Breast epithelium (tissue), 4 donors: ENCODE measurements around the gene SERTAD4. TPM values are rescaled to one million over a fixed set of nuclear protein-coding genes. Genes with fewer than 3 reads are reported as not detected.

Source experiments
- DNase-seq, 2 donors: peaks; one replicate each; pipeline ENCODE4 v3.0.0-alpha.2; 2019; ENCODE audit warnings: low spot score in 2 of 2
- H3K27ac ChIP-seq, 2 donors: fragments of 200-600 bp; sonication (generic) in 1 of 2; one replicate each; pipeline ENCODE4 v1.5.1; 2016 to 2019; ENCODE audit warnings: mild to moderate bottlenecking in 1 of 2
- H3K27me3 ChIP-seq, 2 donors: fragments of 200-600 bp; sonication (generic) in 1 of 2; one replicate each; pipeline versions ENCODE4 v1.5.1 to v1.6.0; 2017 to 2019; ENCODE audit warnings: control low read depth in 1 of 2, mild to moderate bottlenecking in 1 of 2
- H3K36me3 ChIP-seq: fragments of 200-600 bp; one replicate; pipeline ENCODE4 v1.5.1; 2019
- H3K4me1 ChIP-seq, 2 donors: fragments of 200-600 bp; sonication (generic); one replicate each; pipeline ENCODE4 v1.5.1; 2016 to 2019; ENCODE audit warnings: control low read depth in 1 of 2
- H3K4me3 ChIP-seq, 3 donors: fragments of 200-600 bp; sonication (generic); 1 replicate in 2 of 3; 2 replicates in 1 of 3; pipeline ENCODE4 v1.5.1; 2016 to 2019; ENCODE audit warnings: mild to moderate bottlenecking in 3 of 3, moderate library complexity in 2 of 3
- H3K9me3 ChIP-seq, 2 donors: fragments of 200-600 bp; sonication (generic) in 1 of 2; one replicate each; pipeline ENCODE4 v1.5.1; 2016 to 2019; ENCODE audit warnings: control low read depth in 1 of 2
- POLR2A ChIP-seq: fragments of 450-650 bp; IDR thresholded peaks from one replicate; pipeline ENCODE4 v1.6.1; 2016; ENCODE audit warnings: antibody characterized with exemption, mild to moderate bottlenecking, moderate library complexity
- POLR2AphosphoS5 ChIP-seq, 3 donors: sonication (generic); formaldehyde crosslinking; IDR thresholded peaks; one replicate each; pipeline ENCODE4 v1.6.1; 2017; ENCODE audit warnings: antibody characterized with exemption in 3 of 3
- intact Hi-C: fragments of 100-400 bp; cut with DNase I; formaldehyde crosslinking; loops from one replicate; pipeline ENCODE4 v1.15.1; 2023; ENCODE audit warnings: low total_unique reads
- total RNA-seq, 3 donors: library from RNA; depleted of rRNA; stranded (reverse); fragments of >200 nt; gene quantifications; one replicate each; pipeline ENCODE4 v1.1.0, GENCODE V29; 2016
- TF ChIP-seq, protein P1 (sequence below), 3 donors: fragments of 450-650 bp; IDR thresholded peaks; one replicate each; pipeline ENCODE4 v1.5.1; 2016 to 2017; ENCODE audit warnings: antibody characterized with exemption in 3 of 3, mild to moderate bottlenecking in 3 of 3, moderate library complexity in 3 of 3

Gene SERTAD4
- total RNA-seq, 3 donors from 2014 or later = 0.80 to 47.9 (median 7.9) TPM

DNA sequence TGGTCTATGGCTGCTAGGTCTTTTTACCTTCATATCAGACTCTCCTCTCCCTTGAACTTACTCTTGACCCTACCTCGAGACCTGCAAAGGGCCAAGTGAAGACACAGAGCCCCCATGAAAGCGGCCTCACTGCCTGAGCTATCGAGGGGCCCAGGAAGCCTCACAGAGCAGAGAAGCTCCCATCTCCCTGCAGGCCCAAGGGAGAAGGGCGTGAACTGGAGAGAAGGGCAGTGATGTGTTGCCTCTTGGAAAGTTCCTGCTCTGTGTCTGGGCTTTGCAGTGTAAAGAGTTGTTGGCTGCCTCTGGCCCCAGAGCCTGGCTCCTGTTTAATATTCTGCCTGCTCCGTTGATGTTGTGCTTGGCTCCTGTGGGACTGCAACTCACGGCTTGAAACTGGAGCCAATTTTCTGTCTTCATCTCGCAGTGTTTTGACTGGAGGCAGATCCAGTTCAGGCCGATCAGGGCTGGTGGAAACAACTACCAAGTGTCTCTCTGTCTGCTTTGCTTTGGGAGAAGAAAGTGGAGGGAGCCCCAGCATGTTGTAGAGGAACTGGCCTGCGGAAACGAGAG lies 4.3 kb downstream of the SERTAD4 start:
- Histone ChIP-seq H3K4me3 (peak overlapping the region in 1 of 3 donors; percentile 3), H3K27ac (peak overlapping the region; percentile 68 to 69), H3K9me3 (no peaks in the 10 kb centered on the region), H3K4me1 (peaks cover 2 to 8% of the 10 kb centered on the region in 2 donors), H3K27me3 (no peaks in the 10 kb centered on the region), H3K36me3 (no peaks in the 10 kb centered on the region)
- intact Hi-C loops = no loop called here
- TF ChIP-seq POLR2AphosphoS5 (IDR thresholded peaks at IDR 0.05) (peak in 1 of 3 donors; percentile 61), POLR2A (no peak)
- DNase-seq = peak in 1 of 2 donors; percentile 56

DNA sequence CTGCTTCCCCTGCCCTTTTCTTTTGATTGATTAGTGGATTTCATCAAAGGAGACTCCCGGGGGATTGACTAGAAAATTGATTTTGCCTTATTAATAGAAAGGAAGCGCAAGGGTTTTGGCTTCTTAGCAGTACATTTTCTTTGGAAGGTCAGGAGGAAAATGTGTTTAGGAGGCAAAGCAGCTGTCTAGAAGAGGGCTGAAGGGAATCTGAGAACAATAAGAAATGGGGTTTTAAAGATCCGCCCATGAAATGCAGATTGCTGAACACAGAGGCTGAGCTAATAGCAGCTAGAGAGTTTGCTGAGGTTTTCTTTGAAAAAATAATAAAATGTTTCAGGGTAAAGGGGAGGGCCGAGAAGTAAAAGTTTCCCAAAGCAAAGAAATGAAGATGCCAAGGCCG lies 4.9 kb downstream of the SERTAD4 start:
- H3K4me3 ChIP-seq = peak overlapping the region in 1 of 3 donors; percentile 3
- H3K9me3 ChIP-seq = no peaks in the 10 kb centered on the region
- intact Hi-C loops = no loop called here
- no peak for TF ChIP-seq POLR2AphosphoS5 (IDR thresholded peaks at IDR 0.05)
- TF ChIP-seq POLR2A = no peak
- TF ChIP-seq, protein P1, sequence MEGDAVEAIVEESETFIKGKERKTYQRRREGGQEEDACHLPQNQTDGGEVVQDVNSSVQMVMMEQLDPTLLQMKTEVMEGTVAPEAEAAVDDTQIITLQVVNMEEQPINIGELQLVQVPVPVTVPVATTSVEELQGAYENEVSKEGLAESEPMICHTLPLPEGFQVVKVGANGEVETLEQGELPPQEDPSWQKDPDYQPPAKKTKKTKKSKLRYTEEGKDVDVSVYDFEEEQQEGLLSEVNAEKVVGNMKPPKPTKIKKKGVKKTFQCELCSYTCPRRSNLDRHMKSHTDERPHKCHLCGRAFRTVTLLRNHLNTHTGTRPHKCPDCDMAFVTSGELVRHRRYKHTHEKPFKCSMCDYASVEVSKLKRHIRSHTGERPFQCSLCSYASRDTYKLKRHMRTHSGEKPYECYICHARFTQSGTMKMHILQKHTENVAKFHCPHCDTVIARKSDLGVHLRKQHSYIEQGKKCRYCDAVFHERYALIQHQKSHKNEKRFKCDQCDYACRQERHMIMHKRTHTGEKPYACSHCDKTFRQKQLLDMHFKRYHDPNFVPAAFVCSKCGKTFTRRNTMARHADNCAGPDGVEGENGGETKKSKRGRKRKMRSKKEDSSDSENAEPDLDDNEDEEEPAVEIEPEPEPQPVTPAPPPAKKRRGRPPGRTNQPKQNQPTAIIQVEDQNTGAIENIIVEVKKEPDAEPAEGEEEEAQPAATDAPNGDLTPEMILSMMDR (IDR thresholded peaks at IDR 0.05) = no peak
- peak overlapping the region; percentile 68 to 69 for H3K27ac ChIP-seq
- no peak for DNase-seq
- peaks cover 2 to 8% of the 10 kb centered on the region in 2 donors for H3K4me1 ChIP-seq
- no peaks in the 10 kb centered on the region for H3K27me3 ChIP-seq
- no peaks in the 10 kb centered on the region for H3K36me3 ChIP-seq

GRCh38 chr1:210237981-210238380 lies 5.4 kb downstream of the SERTAD4 start:
- Histone ChIP-seq H3K36me3 (no peaks in the 10 kb centered on the region), H3K9me3 (no peaks in the 10 kb centered on the region), H3K27ac (peak overlapping the region; percentile 50 to 69), H3K4me1 (peaks cover 2 to 8% of the 10 kb centered on the region in 2 donors), H3K27me3 (no peaks in the 10 kb centered on the region), H3K4me3 (no peak overlapping the region)
- intact Hi-C loops = no loop called here
- no peak for DNase-seq
- TF ChIP-seq POLR2A = no peak
- no peak for TF ChIP-seq POLR2AphosphoS5 (IDR thresholded peaks at IDR 0.05)
- TF ChIP-seq, protein P1 (IDR thresholded peaks at IDR 0.05) = no peak

GRCh38 chr1:210239349-210240111 lies 6.9 kb downstream of the SERTAD4 start:
- DNase-seq = no peak
- Histone ChIP-seq H3K36me3 (no peaks in the 10 kb centered on the region), H3K27ac (peak overlapping the region in 1 of 2 donors; percentile 2), H3K9me3 (no peaks in the 10 kb centered on the region), H3K4me3 (no peak overlapping the region), H3K27me3 (no peaks in the 10 kb centered on the region), H3K4me1 (peaks cover 0 to 12% of the 10 kb centered on the region in 2 donors)
- TF ChIP-seq, protein P1 (IDR thresholded peaks at IDR 0.05) = peak in 2 of 3 donors; percentile 17 to 24
- no peak for TF ChIP-seq POLR2AphosphoS5 (IDR thresholded peaks at IDR 0.05)
- intact Hi-C loops = no loop called here

DNA sequence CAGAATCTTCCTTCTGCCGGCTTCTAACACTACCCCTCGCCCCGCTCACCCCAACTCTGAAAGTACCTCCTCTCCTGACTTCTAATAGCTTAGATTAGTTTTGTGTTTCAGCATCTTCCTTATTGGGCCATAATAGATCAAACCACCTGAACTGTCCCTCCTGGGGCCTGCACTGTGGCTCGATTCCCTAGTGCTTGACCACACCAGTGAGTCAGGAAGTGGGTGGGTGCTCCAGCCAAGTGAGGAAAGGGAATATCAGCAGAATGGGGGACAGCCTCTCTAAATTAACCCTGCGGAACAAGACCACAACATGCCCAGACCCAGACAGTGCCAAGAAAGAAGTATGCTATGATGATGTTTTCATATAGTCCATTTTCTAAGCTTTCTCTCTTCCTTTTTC lies 8.5 kb downstream of the SERTAD4 start:
- Histone ChIP-seq H3K27ac (no peak overlapping the region), H3K9me3 (no peaks in the 10 kb centered on the region), H3K4me1 (peaks cover 0 to 16% of the 10 kb centered on the region in 2 donors), H3K27me3 (no peaks in the 10 kb centered on the region), H3K36me3 (no peaks in the 10 kb centered on the region), H3K4me3 (no peak overlapping the region)
- intact Hi-C loops = no loop called here
- no peak for DNase-seq
- TF ChIP-seq POLR2AphosphoS5 (IDR thresholded peaks at IDR 0.05) = no peak
- TF ChIP-seq, protein P1 (IDR thresholded peaks at IDR 0.05) = no peak
- no peak for TF ChIP-seq POLR2A
